ENCODE results near the gene TELO2. TPM values are rescaled to one million over a fixed set of nuclear protein-coding genes. Genes with fewer than 3 reads are reported as not detected.
A peak's percentile ranks its signal among the peaks of the same experiment; 100 is the strongest.

Gene TELO2
- total RNA-seq, 3 donors from 2014 or later: 15.2 to 27.5 (median 23.9) TPM

GRCh38 chr16:1519831-1520230, 26.7 kb downstream of the TELO2 start:
- Histone ChIP-seq H3K9me3 (peaks cover 0 to 4% of the 10 kb centered on the region in 2 donors), H3K27me3 (no peaks in the 10 kb centered on the region), H3K4me3 (no peak overlapping the region), H3K36me3 (no peaks in the 10 kb centered on the region), H3K4me1 (no peaks in the 10 kb centered on the region), H3K27ac (no peak overlapping the region)
- intact Hi-C loops (cut with DNase I; ENCODE audit: low total_unique reads): no loop called here
- no peak for DNase-seq (ENCODE audit: low spot score in 2 of 2)
- TF ChIP-seq POLR2AphosphoS5 (IDR thresholded peaks at IDR 0.05) (no peak), CTCF (IDR thresholded peaks at IDR 0.05) (no peak), POLR2A (IDR thresholded peaks at IDR 0.05) (no peak)

GRCh38 chr16:1520461-1520860, 27.3 kb downstream of the TELO2 start:
- H3K27me3 ChIP-seq: no peaks in the 10 kb centered on the region
- TF ChIP-seq CTCF (IDR thresholded peaks at IDR 0.05): no peak
- no peak for TF ChIP-seq POLR2A (IDR thresholded peaks at IDR 0.05)
- TF ChIP-seq POLR2AphosphoS5 (IDR thresholded peaks at IDR 0.05): no peak
- no peaks in the 10 kb centered on the region for H3K36me3 ChIP-seq
- no peak overlapping the region for H3K4me3 ChIP-seq
- intact Hi-C loops (cut with DNase I; ENCODE audit: low total_unique reads): no loop called here
- H3K4me1 ChIP-seq: no peaks in the 10 kb centered on the region
- H3K27ac ChIP-seq: no peak overlapping the region
- no peaks in the 10 kb centered on the region for H3K9me3 ChIP-seq
- no peak for DNase-seq (ENCODE audit: low spot score in 2 of 2)

GRCh38 chr16:1523581-1524245, 30.6 kb downstream of the TELO2 start:
- Histone ChIP-seq H3K4me1 (no peaks in the 10 kb centered on the region), H3K27me3 (no peaks in the 10 kb centered on the region), H3K9me3 (no peaks in the 10 kb centered on the region), H3K4me3 (no peak overlapping the region), H3K36me3 (no peaks in the 10 kb centered on the region), H3K27ac (peak overlapping the region in 1 of 2 donors; percentile 1)
- no peak for DNase-seq (ENCODE audit: low spot score in 2 of 2)
- TF ChIP-seq CTCF (IDR thresholded peaks at IDR 0.05) (no peak), POLR2A (IDR thresholded peaks at IDR 0.05) (no peak), POLR2AphosphoS5 (IDR thresholded peaks at IDR 0.05) (no peak)
- intact Hi-C loops (cut with DNase I; ENCODE audit: low total_unique reads): no loop called here

- peak overlapping the region in 1 of 2 donors; percentile 1 for H3K27ac ChIP-seq
- DNase-seq (ENCODE audit: low spot score in 2 of 2): no peak
- no peaks in the 10 kb centered on the region for H3K27me3 ChIP-seq
- no peaks in the 10 kb centered on the region for H3K9me3 ChIP-seq
- no peaks in the 10 kb centered on the region for H3K36me3 ChIP-seq
- TF ChIP-seq CTCF (IDR thresholded peaks at IDR 0.05): no peak
- TF ChIP-seq POLR2AphosphoS5 (IDR thresholded peaks at IDR 0.05): no peak
- intact Hi-C loops (cut with DNase I; ENCODE audit: low total_unique reads): no loop called here
- no peak overlapping the region for H3K4me3 ChIP-seq
- H3K4me1 ChIP-seq: no peaks in the 10 kb centered on the region
Measured at GRCh38 chr16:1524366-1524765, 31.2 kb downstream of the TELO2 start.

- intact Hi-C loops (cut with DNase I; ENCODE audit: low total_unique reads): no loop called here
- Histone ChIP-seq H3K36me3 (no peaks in the 10 kb centered on the region), H3K4me3 (no peak overlapping the region), H3K27ac (no peak overlapping the region), H3K4me1 (peaks cover 0 to 5% of the 10 kb centered on the region in 2 donors), H3K27me3 (no peaks in the 10 kb centered on the region), H3K9me3 (no peaks in the 10 kb centered on the region)
- TF ChIP-seq POLR2AphosphoS5 (IDR thresholded peaks at IDR 0.05) (no peak), CTCF (IDR thresholded peaks at IDR 0.05) (no peak), POLR2A (IDR thresholded peaks at IDR 0.05) (no peak)
- no peak for DNase-seq (ENCODE audit: low spot score in 2 of 2)
Measured at GRCh38 chr16:1525871-1526607, 32.9 kb downstream of the TELO2 start.
